ENCODE measurements around the gene NATD1. TPM values are rescaled to one million over a fixed set of nuclear protein-coding genes. Genes with fewer than 3 reads are reported as not detected.

Gene NATD1
- total RNA-seq, 2 experiments from 2014 or later = 2.1 to 2.5 TPM

GRCh38 chr17:21295036-21295952 lies 42.1 kb upstream of the NATD1 start:
- H3K27me3 Mint-ChIP-seq (ENCODE audit: low read depth) = peaks cover 9% of the 10 kb centered on the region
- CTCF ChIA-PET = interaction anchor here (0.6 kb wide), 1 partner anchor 530 kb away, joined by 3 read pairs; no protein-coding TSS in a partner anchor
- no peak for DNase-seq
- intact Hi-C loops (cut with micrococcal nuclease) = no loop called here
- peaks cover 21% of the 10 kb centered on the region for H3K4me1 Mint-ChIP-seq (ENCODE audit: low read depth)
- H3K4me3 Mint-ChIP-seq = no peak overlapping the region
- H3K27ac Mint-ChIP-seq = no peak overlapping the region
- peaks cover 19% of the 10 kb centered on the region for H3K36me3 Mint-ChIP-seq (ENCODE audit: low read depth)
- H3K9me3 Mint-ChIP-seq = no peaks in the 10 kb centered on the region

DNA sequence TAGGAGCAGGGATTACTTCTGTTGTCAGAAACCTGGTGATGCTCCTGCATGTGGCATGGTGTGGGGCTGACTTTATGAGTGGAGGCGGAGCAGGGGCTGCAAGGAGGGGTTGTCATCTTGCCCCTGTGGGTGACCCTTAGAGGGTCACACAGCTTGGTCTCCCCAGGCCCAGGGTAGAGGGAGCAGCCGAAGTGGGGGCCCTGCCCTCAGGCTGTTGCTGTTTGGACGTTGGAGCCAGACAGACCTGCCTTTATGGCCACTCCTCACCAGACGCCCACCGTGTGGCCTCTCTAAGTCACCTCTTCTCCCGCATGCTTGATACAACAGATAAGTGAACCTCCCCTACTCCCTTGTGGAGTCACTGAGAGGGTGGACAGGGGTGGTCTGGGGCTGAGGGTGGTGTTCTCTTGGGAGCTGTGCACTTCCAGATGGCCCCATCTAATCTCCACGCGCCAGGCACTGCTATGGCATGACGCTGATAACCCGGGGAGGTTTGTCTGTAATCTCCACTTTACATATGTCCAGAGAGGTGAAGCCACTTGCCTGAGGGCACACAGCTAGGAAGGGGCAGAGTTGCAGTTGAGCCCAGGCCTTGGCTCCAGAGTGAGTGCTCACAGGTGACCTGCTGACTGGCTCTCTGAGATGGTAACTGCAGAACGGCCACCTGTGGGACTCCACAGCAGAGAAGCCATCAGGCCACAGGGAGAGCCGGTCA lies 41.3 kb upstream of the NATD1 start:
- Mint-ChIP-seq H3K36me3 (ENCODE audit: low read depth) (peaks cover 15% of the 10 kb centered on the region), H3K4me3 (no peak overlapping the region), H3K27ac (no peak overlapping the region), H3K9me3 (no peaks in the 10 kb centered on the region), H3K27me3 (ENCODE audit: low read depth) (peaks cover 9% of the 10 kb centered on the region), H3K4me1 (ENCODE audit: low read depth) (peaks cover 26% of the 10 kb centered on the region)
- DNase-seq = no peak
- CTCF ChIA-PET = no interaction called here
- intact Hi-C loops (cut with micrococcal nuclease) = no loop called here

DNA sequence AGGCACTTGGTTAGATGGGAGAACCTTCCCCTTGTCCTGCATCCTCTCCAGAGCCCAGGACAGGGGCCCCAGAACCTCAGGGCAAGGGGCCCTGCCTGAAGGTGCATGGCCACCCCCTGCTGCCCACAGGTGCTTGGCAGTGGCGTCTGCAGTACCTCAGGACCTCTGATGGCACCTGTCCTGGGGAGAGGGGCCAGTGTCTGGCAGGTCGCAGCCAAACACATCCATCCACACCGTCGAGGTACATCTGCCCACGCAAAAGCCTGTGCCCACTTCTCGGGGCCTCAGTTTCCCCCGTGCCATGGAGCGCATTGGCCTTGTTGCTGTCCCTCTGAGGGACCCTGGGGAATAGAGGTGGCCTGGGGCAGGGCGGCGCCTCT lies 40.6 kb upstream of the NATD1 start:
- H3K4me3 Mint-ChIP-seq = no peak overlapping the region
- CTCF ChIA-PET = no interaction called here
- H3K36me3 Mint-ChIP-seq (ENCODE audit: low read depth) = peaks cover 14% of the 10 kb centered on the region
- peaks cover 9% of the 10 kb centered on the region for H3K27me3 Mint-ChIP-seq (ENCODE audit: low read depth)
- intact Hi-C loops (cut with micrococcal nuclease) = no loop called here
- peaks cover 32% of the 10 kb centered on the region for H3K4me1 Mint-ChIP-seq (ENCODE audit: low read depth)
- no peaks in the 10 kb centered on the region for H3K9me3 Mint-ChIP-seq
- H3K27ac Mint-ChIP-seq = no peak overlapping the region
- no peak for DNase-seq

- Mint-ChIP-seq H3K4me3 (no peak overlapping the region), H3K4me1 (ENCODE audit: low read depth) (peaks cover 39% of the 10 kb centered on the region), H3K27me3 (ENCODE audit: low read depth) (peaks cover 9% of the 10 kb centered on the region), H3K36me3 (ENCODE audit: low read depth) (peaks cover 14% of the 10 kb centered on the region), H3K9me3 (no peaks in the 10 kb centered on the region), H3K27ac (no peak overlapping the region)
- DNase-seq = no peak
- intact Hi-C loops (cut with micrococcal nuclease) = no loop called here
- CTCF ChIA-PET = interaction anchor here (1.0 kb wide), 1 partner anchor 14 kb away, joined by 4 read pairs; no protein-coding TSS in a partner anchor
Observed at GRCh38 chr17:21292867-21293830, 39.9 kb upstream of the NATD1 start.

- no peak overlapping the region for H3K4me3 Mint-ChIP-seq
- H3K36me3 Mint-ChIP-seq (ENCODE audit: low read depth) = peaks cover 14% of the 10 kb centered on the region
- DNase-seq = no peak
- no peak overlapping the region for H3K27ac Mint-ChIP-seq
- H3K9me3 Mint-ChIP-seq = no peaks in the 10 kb centered on the region
- peaks cover 9% of the 10 kb centered on the region for H3K27me3 Mint-ChIP-seq (ENCODE audit: low read depth)
- peaks cover 52% of the 10 kb centered on the region for H3K4me1 Mint-ChIP-seq (ENCODE audit: low read depth)
- CTCF ChIA-PET = interaction anchor here (1.0 kb wide), 1 partner anchor 13 kb away, joined by 4 read pairs; no protein-coding TSS in a partner anchor
- intact Hi-C loops (cut with micrococcal nuclease) = no loop called here
Observed at GRCh38 chr17:21291862-21292261, 38.7 kb upstream of the NATD1 start.

- Mint-ChIP-seq H3K4me1 (ENCODE audit: low read depth) (peaks cover 56% of the 10 kb centered on the region), H3K27me3 (ENCODE audit: low read depth) (peaks cover 9% of the 10 kb centered on the region), H3K27ac (no peak overlapping the region), H3K9me3 (no peaks in the 10 kb centered on the region), H3K4me3 (no peak overlapping the region), H3K36me3 (ENCODE audit: low read depth) (peaks cover 17% of the 10 kb centered on the region)
- no peak for DNase-seq
- intact Hi-C loops (cut with micrococcal nuclease) = no loop called here
- CTCF ChIA-PET = no interaction called here
Observed at GRCh38 chr17:21291357-21291756, 38.1 kb upstream of the NATD1 start.

- Mint-ChIP-seq H3K4me3 (no peak overlapping the region), H3K9me3 (no peaks in the 10 kb centered on the region), H3K27me3 (ENCODE audit: low read depth) (peaks cover 9% of the 10 kb centered on the region), H3K4me1 (ENCODE audit: low read depth) (peaks cover 59% of the 10 kb centered on the region), H3K36me3 (ENCODE audit: low read depth) (peaks cover 28% of the 10 kb centered on the region), H3K27ac (peak overlapping the region; percentile 95)
- no peak for DNase-seq
- intact Hi-C loops (cut with micrococcal nuclease) = loop anchor here (5.0 to 10.0 kb wide), 2 partner anchors 383 to 485 kb away; no protein-coding TSS in a partner anchor
- CTCF ChIA-PET = interaction anchor here (2.1 kb wide), 1 partner anchor 10 kb away, joined by 8 read pairs; no protein-coding TSS in a partner anchor
Observed at GRCh38 chr17:21289902-21290571, 36.8 kb upstream of the NATD1 start.

DNA sequence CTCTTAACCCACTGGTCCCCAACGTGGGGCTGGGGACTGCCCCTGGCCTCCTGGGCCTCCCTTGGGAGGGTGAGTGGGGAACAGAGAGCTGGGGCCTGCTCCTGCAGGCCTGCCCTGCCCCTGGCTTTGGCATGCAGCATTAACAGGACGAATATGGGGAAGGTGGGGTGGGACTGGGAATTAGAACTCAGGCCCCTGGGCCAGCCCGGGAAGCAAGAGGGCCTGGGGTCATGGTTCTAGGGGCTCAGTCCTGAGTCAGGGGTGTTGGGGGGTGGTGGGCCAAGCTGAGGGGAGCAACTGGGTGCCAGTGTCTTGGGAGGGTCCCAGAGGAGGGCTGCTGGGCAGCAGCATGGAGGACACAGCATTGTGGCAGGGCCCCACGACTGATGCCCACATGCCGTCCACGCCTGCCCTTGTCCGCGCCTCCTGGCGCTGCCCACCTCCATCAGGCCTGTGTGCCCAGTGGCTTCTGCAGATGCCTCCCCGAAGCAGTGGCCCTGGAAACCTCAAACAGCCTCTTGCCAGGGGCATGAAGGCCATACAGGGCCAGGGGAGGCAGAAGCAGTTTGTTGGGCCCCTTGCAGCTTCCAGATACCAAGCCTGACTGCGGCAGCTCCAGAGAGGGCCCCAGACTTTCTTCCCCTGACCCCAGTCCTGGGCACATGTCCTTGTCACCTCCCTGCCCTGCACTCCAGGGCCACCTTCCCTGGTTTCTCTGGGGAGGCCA lies 36.1 kb upstream of the NATD1 start:
- H3K27me3 Mint-ChIP-seq (ENCODE audit: low read depth) = peaks cover 9% of the 10 kb centered on the region
- peak overlapping the region; percentile 95 for H3K27ac Mint-ChIP-seq
- peaks cover 56% of the 10 kb centered on the region for H3K4me1 Mint-ChIP-seq (ENCODE audit: low read depth)
- H3K36me3 Mint-ChIP-seq (ENCODE audit: low read depth) = peaks cover 23% of the 10 kb centered on the region
- no peak overlapping the region for H3K4me3 Mint-ChIP-seq
- intact Hi-C loops (cut with micrococcal nuclease) = loop anchor here (5.0 to 10.0 kb wide), 2 partner anchors 382 to 485 kb away; no protein-coding TSS in a partner anchor
- H3K9me3 Mint-ChIP-seq = no peaks in the 10 kb centered on the region
- no peak for DNase-seq
- CTCF ChIA-PET = interaction anchor here (1.5 to 2.1 kb wide), 2 partner anchors 10 to 222 kb away, joined by 3 to 8 read pairs; no protein-coding TSS in a partner anchor

DNA sequence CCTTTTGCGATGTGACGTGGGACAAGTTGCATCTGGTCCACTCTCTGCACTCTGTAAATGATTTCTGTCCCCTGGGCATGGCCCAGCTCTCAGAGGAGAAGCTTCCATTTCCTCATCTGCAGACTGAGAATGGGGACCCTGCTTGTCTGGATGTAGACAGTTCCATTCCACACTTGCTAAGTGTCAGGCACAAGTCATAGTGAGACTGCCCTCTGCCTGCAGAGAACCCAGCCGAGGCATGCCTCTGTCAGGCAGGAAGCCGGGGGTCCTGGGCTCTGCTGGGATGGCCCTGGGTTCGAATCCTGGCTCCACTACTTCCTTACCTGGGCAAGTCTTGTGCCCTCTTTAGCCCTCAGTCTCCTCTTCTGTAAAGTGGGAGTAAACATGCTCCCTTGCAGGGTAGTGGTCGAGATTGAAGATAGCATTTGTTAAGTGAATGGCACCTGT lies 35.4 kb upstream of the NATD1 start:
- intact Hi-C loops (cut with micrococcal nuclease) = loop anchor here (1.0 to 10.0 kb wide), 6 partner anchors 35 to 484 kb away; partner anchors contain the start of genes DHRS7B, NATD1 and TMEM11
- CTCF ChIA-PET = interaction anchor here (0.8 to 4.0 kb wide), 5 partner anchors 12 to 245 kb away, joined by 3 to 26 read pairs (median 3); no protein-coding TSS in a partner anchor
- Mint-ChIP-seq H3K27ac (peak overlapping the region; percentile 95), H3K4me1 (ENCODE audit: low read depth) (peaks cover 54% of the 10 kb centered on the region), H3K9me3 (no peaks in the 10 kb centered on the region), H3K36me3 (ENCODE audit: low read depth) (peaks cover 21% of the 10 kb centered on the region), H3K27me3 (ENCODE audit: low read depth) (peaks cover 9% of the 10 kb centered on the region), H3K4me3 (peak overlapping the region; percentile 100)
- peak; percentile 72 for DNase-seq

DNA sequence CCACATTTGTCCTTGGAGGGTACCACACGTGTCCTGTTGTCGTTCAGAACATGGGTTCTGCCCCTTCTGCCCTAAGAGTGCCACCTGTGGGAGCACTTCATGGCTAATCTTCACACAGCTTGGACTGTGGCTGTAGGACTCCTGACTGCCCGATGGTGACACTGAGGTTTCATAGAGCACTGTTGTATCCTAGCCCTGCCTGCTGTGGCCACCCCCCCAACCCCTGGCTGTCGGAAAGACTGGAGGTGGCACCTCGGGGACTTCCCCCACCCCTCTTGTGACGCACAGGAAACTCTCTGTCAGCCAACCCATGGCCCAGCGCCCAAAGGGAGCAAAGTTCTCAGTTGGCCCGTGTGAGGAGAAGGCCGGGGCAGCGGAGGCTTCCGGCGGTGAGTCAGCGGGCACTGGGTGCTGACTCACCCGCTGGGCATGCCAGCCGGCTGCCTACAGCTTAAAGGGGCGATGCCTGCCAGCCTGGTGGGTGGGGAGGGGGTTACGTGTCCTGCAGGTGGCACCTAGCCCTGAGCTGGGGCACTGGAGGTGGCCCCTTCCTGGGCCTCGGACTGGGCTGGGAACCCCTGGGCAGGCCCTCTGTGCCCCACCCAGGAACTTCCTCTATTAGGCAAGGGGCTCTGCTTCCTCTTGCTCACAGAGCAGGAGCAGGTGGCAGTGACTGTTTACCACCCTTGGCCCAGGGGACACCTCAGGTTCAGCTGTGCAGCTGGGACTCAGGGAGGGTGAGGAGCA lies 34.7 kb upstream of the NATD1 start:
- Mint-ChIP-seq H3K9me3 (no peaks in the 10 kb centered on the region), H3K27me3 (ENCODE audit: low read depth) (peaks cover 9% of the 10 kb centered on the region), H3K36me3 (ENCODE audit: low read depth) (peaks cover 21% of the 10 kb centered on the region), H3K27ac (peak overlapping the region; percentile 95), H3K4me3 (peak overlapping the region; percentile 100), H3K4me1 (ENCODE audit: low read depth) (peaks cover 57% of the 10 kb centered on the region)
- peak; percentile 98 for DNase-seq
- CTCF ChIA-PET = interaction anchor here (0.8 to 4.0 kb wide), 8 partner anchors 9 to 244 kb away, joined by 3 to 26 read pairs (median 6); no protein-coding TSS in a partner anchor
- intact Hi-C loops (cut with micrococcal nuclease) = loop anchor here (1.0 to 10.0 kb wide), 9 partner anchors 35 to 483 kb away; partner anchors contain the start of genes DHRS7B, NATD1, TMEM11 and USP22

All from activated naive CD4-positive, alpha-beta T cell treated with anti-CD3 and anti-CD28 coated beads for 36 hours (primary cell).